IMR-90 (cell line): ENCODE data around the gene NOL4L. TPM values are rescaled to one million over a fixed set of nuclear protein-coding genes. Genes with fewer than 3 reads are reported as not detected.
A peak's percentile ranks its signal among the peaks of the same experiment; 100 is the strongest.

Experiments used
- ATAC-seq: fragments of 200-7000 bp; cut with Tn5 transposase; 2 replicates; pipeline ENCODE4 v1.9.1; 2020; ENCODE audit warnings: low read depth, mild to moderate bottlenecking, moderate library complexity
- BruUV-seq: library from RNA; stranded (reverse); fragments of 400-500 nt; replicated peaks from 2 replicates; lab custom pipeline; 2021; lab: Mats Ljungman, UMichigan
- CTCF ChIA-PET: fragments of 300-600 bp; formaldehyde crosslinking; extraction: SDS; loops from one replicate; lab custom pipeline; 2021; ENCODE audit warnings: antibody characterized with exemption; lab: Yijun Ruan, JAX
- POLR2A ChIA-PET: fragments of 300-600 bp; sonication (Branson Sonifier 250); formaldehyde crosslinking; loops from one replicate; lab custom pipeline; 2022; ENCODE audit warnings: antibody characterized with exemption; ENCODE audit not compliant: unreplicated experiment; lab: Charles Lee
- DNase-seq: peaks from one replicate; pipeline ENCODE4 v3.0.0; 2013
- H2AFZ ChIP-seq: replicated peaks from 2 replicates; pipeline ENCODE3; 2013; ENCODE audit warnings: low read length, mild to moderate bottlenecking; ENCODE audit not compliant: poor library complexity
- H2AK5ac ChIP-seq: 2 replicates; pipeline ENCODE4 v1.6.1; 2013; ENCODE audit warnings: low read depth, low read length, inconsistent platforms
- H2AK9ac ChIP-seq: replicated peaks from 2 replicates; pipeline ENCODE3; 2013; ENCODE audit warnings: mild to moderate bottlenecking, low read depth, low read length, moderate library complexity; ENCODE audit not compliant: poor library complexity
- H2BK120ac ChIP-seq: 2 replicates; pipeline ENCODE4 v1.6.1; 2013; ENCODE audit warnings: low read depth, low read length, inconsistent platforms
- H2BK15ac ChIP-seq: 3 replicates; pipeline ENCODE4 v1.6.1; 2013; ENCODE audit warnings: low read depth, low read length, inconsistent platforms
- H2BK20ac ChIP-seq: 2 replicates; pipeline ENCODE4 v1.6.1; 2013; ENCODE audit warnings: low read depth, mild to moderate bottlenecking, inconsistent platforms, low read length, moderate library complexity
- H2BK5ac ChIP-seq: 2 replicates; pipeline ENCODE4 v1.6.1; 2013; ENCODE audit warnings: mild to moderate bottlenecking, low read depth, low read length, inconsistent platforms; ENCODE audit not compliant: poor library complexity, severe bottlenecking
- H3K14ac ChIP-seq: replicated peaks from 2 replicates; pipeline ENCODE4 v1.6.1; 2013; ENCODE audit warnings: low read depth, low read length, inconsistent platforms
- H3K18ac ChIP-seq: 2 replicates; pipeline ENCODE4 v1.6.1; 2013; ENCODE audit warnings: low read depth, low read length, control low read depth
- H3K23ac ChIP-seq: 2 replicates; pipeline ENCODE4 v1.6.1; 2013; ENCODE audit warnings: low read depth, low read length, inconsistent platforms
- H3K27ac ChIP-seq: 2 replicates; pipeline ENCODE4 v1.5.1; 2013; ENCODE audit warnings: mild to moderate bottlenecking, control low read depth, low read length; ENCODE audit not compliant: insufficient read depth
- H3K27me3 ChIP-seq: 2 replicates; pipeline ENCODE4 v1.6.1; 2013; ENCODE audit warnings: low read length; ENCODE audit not compliant: control insufficient read depth, insufficient read depth
- H3K36me3 ChIP-seq: 2 replicates; pipeline ENCODE4 v1.6.1; 2013; ENCODE audit warnings: low read length, mixed read lengths; ENCODE audit not compliant: control insufficient read depth, insufficient read depth
- H3K4ac ChIP-seq: 2 replicates; pipeline ENCODE4 v1.6.1; 2013; ENCODE audit warnings: low read depth, low read length, inconsistent platforms
- H3K4me1 ChIP-seq: 2 replicates; pipeline ENCODE4 v1.6.1; 2013; ENCODE audit warnings: low read length, mixed read lengths; ENCODE audit not compliant: control insufficient read depth, insufficient read depth
- H3K4me2 ChIP-seq: 2 replicates; pipeline ENCODE4 v1.6.1; 2013; ENCODE audit warnings: low read depth, mild to moderate bottlenecking, control low read depth, low read length, moderate library complexity
- H3K4me3 ChIP-seq: 2 replicates; pipeline ENCODE4 v1.5.1; 2013; ENCODE audit warnings: low read depth, mild to moderate bottlenecking, control low read depth, low read length, moderate library complexity; ENCODE audit not compliant: insufficient read depth
- H3K56ac ChIP-seq: 2 replicates; pipeline ENCODE4 v1.6.1; 2013; ENCODE audit warnings: low read length, inconsistent platforms; ENCODE audit not compliant: insufficient read depth; ENCODE audit errors: extremely low read depth
- H3K79me1 ChIP-seq, 2 experiments: 2 replicates each; pipeline ENCODE4 v1.6.1; 2013; ENCODE audit warnings: low read length in 2 of 2, inconsistent platforms in 1 of 2, low read depth in 1 of 2
- H3K9ac ChIP-seq: 2 replicates; pipeline ENCODE4 v1.6.1; 2013; ENCODE audit warnings: low read depth, low read length, control low read depth
- H3K9me1 ChIP-seq: 2 replicates; pipeline ENCODE4 v1.6.1; 2013; ENCODE audit warnings: low read length, inconsistent platforms; ENCODE audit not compliant: insufficient read depth
- H3K9me3 ChIP-seq: 2 replicates; pipeline ENCODE4 v1.6.1; 2013; ENCODE audit warnings: low read length; ENCODE audit not compliant: control insufficient read depth, insufficient read depth
- H4K20me1 ChIP-seq: 2 replicates; pipeline ENCODE4 v1.6.1; 2013; ENCODE audit warnings: low read length, inconsistent platforms; ENCODE audit not compliant: insufficient read depth
- H4K5ac ChIP-seq: 2 replicates; pipeline ENCODE4 v1.6.1; 2013; ENCODE audit warnings: mild to moderate bottlenecking, low read depth, low read length, control low read depth
- H4K8ac ChIP-seq, 2 experiments: 2 replicates each; pipeline ENCODE4 v1.6.1; 2013; ENCODE audit warnings: low read depth in 2 of 2, low read length in 2 of 2, control low read depth in 1 of 2, inconsistent platforms in 1 of 2
- H4K91ac ChIP-seq: 2 replicates; pipeline ENCODE4 v1.6.1; 2013; ENCODE audit warnings: low read depth, low read length, inconsistent platforms; ENCODE audit not compliant: insufficient read depth
- BHLHE40 ChIP-seq: fragments of 150-350 bp; IDR thresholded peaks from 2 replicates; pipeline ENCODE4 v1.6.1; 2016; ENCODE audit warnings: mild to moderate bottlenecking, low read depth, low read length
- CEBPB ChIP-seq: IDR thresholded peaks from 2 replicates; pipeline ENCODE4 v1.6.1; 2012; ENCODE audit warnings: low read depth, low read length, improper control_type of control experiment
- CHD1 ChIP-seq: IDR thresholded peaks from 2 replicates; pipeline ENCODE4 v1.6.1; 2012; ENCODE audit warnings: low read depth, low read length, improper control_type of control experiment
- FOS ChIP-seq: fragments of 150-350 bp; IDR thresholded peaks from 2 replicates; pipeline ENCODE4 v1.6.1; 2016; ENCODE audit warnings: low read depth, low read length
- MAFK ChIP-seq: IDR thresholded peaks from 2 replicates; pipeline ENCODE4 v1.6.1; 2012; ENCODE audit warnings: low read depth, low read length, improper control_type of control experiment
- MAZ ChIP-seq: IDR thresholded peaks from 2 replicates; pipeline ENCODE4 v1.6.1; 2012; ENCODE audit warnings: low read depth, mild to moderate bottlenecking, low read length, improper control_type of control experiment, moderate library complexity, borderline replicate concordance
- MXI1 ChIP-seq: IDR thresholded peaks from 2 replicates; pipeline ENCODE4 v1.6.1; 2012; ENCODE audit warnings: low read depth, mild to moderate bottlenecking, low read length, moderate library complexity, borderline replicate concordance
- NFE2L2 ChIP-seq: fragments of 150-350 bp; IDR thresholded peaks from 2 replicates; pipeline ENCODE4 v1.6.1; 2016; ENCODE audit warnings: low read depth, mild to moderate bottlenecking, low read length
- POLR2A ChIP-seq: IDR thresholded peaks from 2 replicates; pipeline ENCODE4 v1.6.1; 2012; ENCODE audit warnings: mild to moderate bottlenecking, low read depth, low read length
- RAD21 ChIP-seq: IDR thresholded peaks from 2 replicates; pipeline ENCODE4 v1.6.1; 2012; ENCODE audit warnings: low read length, improper control_type of control experiment
- RCOR1 ChIP-seq: IDR thresholded peaks from 2 replicates; pipeline ENCODE4 v1.6.1; 2012; ENCODE audit warnings: mild to moderate bottlenecking, low read length, improper control_type of control experiment; ENCODE audit not compliant: insufficient replicate concordance
- RFX5 ChIP-seq: IDR thresholded peaks from 2 replicates; pipeline ENCODE4 v1.8.0; 2012; ENCODE audit warnings: low read depth, mild to moderate bottlenecking, low read length, moderate library complexity
- SMC3 ChIP-seq: fragments of 150-350 bp; IDR thresholded peaks from 2 replicates; pipeline ENCODE4 v1.6.1; 2016; ENCODE audit warnings: low read depth, mild to moderate bottlenecking, antibody characterized with exemption, low read length, moderate library complexity
- USF2 ChIP-seq: fragments of 150-350 bp; IDR thresholded peaks from 2 replicates; pipeline ENCODE4 v1.6.1; 2017; ENCODE audit warnings: mild to moderate bottlenecking, antibody characterized with exemption, low read length, low read depth
- whole genome bisulfite sequencing, 2 experiments: methylation state at CpG; one replicate each; pipeline versions ENCODE4 v1.1.5 to v1.1.7; 2013; ENCODE audit warnings: missing lambda C conversion rate in 2 of 2; ENCODE audit not compliant: insufficient read length in 1 of 2; ENCODE audit errors: extremely low coverage in 2 of 2; 5-methylcytosine and 5-hydroxymethylcytosine counted together
- dilution Hi-C: fragments of 300-500 bp; cut with HindIII; formaldehyde crosslinking; loops from one replicate; pipeline ENCODE4 v1.14.3; 2018; ENCODE audit warnings: low sequenced_read_pairs; ENCODE audit not compliant: unreplicated experiment
- in situ Hi-C: fragments of 300-500 bp; cut with MboI; formaldehyde crosslinking; loops from 3 replicates; pipeline ENCODE4 v1.14.3; 2019; ENCODE audit warnings: low sequenced_read_pairs, inconsistent platforms, mixed read lengths
- intact Hi-C: fragments of 100-400 bp; cut with micrococcal nuclease; formaldehyde crosslinking; loops from 2 replicates; pipeline ENCODE4 v1.10.0; 2022
- polyA plus RNA-seq, 3 experiments: library from polyadenylated mRNA; depleted of rRNA; stranded (reverse); fragments of >200 nt; gene quantifications; 2 replicates each; pipeline ENCODE4 v1.2.3, GENCODE V29; 2012; ENCODE audit warnings: low replicate concordance in 1 of 3
- total RNA-seq: library from RNA; depleted of rRNA; stranded (reverse); fragments of >200 nt; gene quantifications from 2 replicates; pipeline ENCODE4 v1.2.3, GENCODE V29; 2012
- TF ChIP-seq, protein P1 (sequence below): conservative IDR thresholded peaks from 2 replicates; pipeline ENCODE4 v1.5.1; 2012; ENCODE audit warnings: mild to moderate bottlenecking, low read depth, low read length, improper control_type of control experiment

The NOL4L gene
- total and polyA plus RNA-seq, 2 of the 4 experiments (the other 2 are of a cell fraction), result 4.7 to 13.3 TPM

GRCh38 chr20:32439132-32439829 lies 145.9 kb downstream of the NOL4L start (continued):
- TF ChIP-seq MAFK, result peak; percentile 49

GRCh38 chr20:32438331-32438858 lies 146.7 kb downstream of the NOL4L start:
- peaks cover 7% of the 10 kb centered on the region for H3K4me1 ChIP-seq
- DNase-seq, result no peak
- no TSS peak for BruUV-seq
- no peak overlapping the region for H2BK120ac ChIP-seq
- no peak overlapping the region for H3K27ac ChIP-seq
- H3K23ac ChIP-seq, result peak overlapping the region; percentile 34; the same call in 1 of the 2 replicates
- in situ Hi-C loops, result no loop called here
- H3K36me3 ChIP-seq, result peaks cover 62% of the 10 kb centered on the region
- H3K4me2 ChIP-seq, result no peak overlapping the region
- ATAC-seq, result no peak
- peak overlapping the region; percentile 20 for H2AK9ac ChIP-seq
- H3K27me3 ChIP-seq, result no peaks in the 10 kb centered on the region
- CTCF ChIA-PET, result no interaction called here
- no peak overlapping the region for H2BK15ac ChIP-seq
- no peak overlapping the region for H4K8ac ChIP-seq
- H3K9me1 ChIP-seq, result peaks cover 44% of the 10 kb centered on the region
- H3K56ac ChIP-seq, result no peak overlapping the region
- intact Hi-C loops, result loop anchor here (5.0 kb wide), 1 partner anchor 101 kb away; no protein-coding TSS in a partner anchor
- peaks cover 38 to 79% of the 10 kb centered on the region in 2 experiments for H3K79me1 ChIP-seq
- no peak overlapping the region for H3K14ac ChIP-seq
- no peak overlapping the region for H2AK5ac ChIP-seq
- no peak overlapping the region for H2AFZ ChIP-seq
- dilution Hi-C loops, result no loop called here
- no peak overlapping the region for H3K9ac ChIP-seq
- H3K4me3 ChIP-seq, result no peak overlapping the region
- no peak overlapping the region for H3K4ac ChIP-seq
- no peak overlapping the region for H2BK5ac ChIP-seq
- POLR2A ChIA-PET, result no interaction called here
- no peak overlapping the region for H2BK20ac ChIP-seq
- peaks cover 52% of the 10 kb centered on the region for H4K20me1 ChIP-seq
- no peak overlapping the region for H3K18ac ChIP-seq
- WGBS, 2 experiments, result 95% methylated on average over 4 of the region's 8 CpGs; no CpG with 5 or more reads in 1 of the 2 experiments
- H4K91ac ChIP-seq, result no peak overlapping the region
- H4K5ac ChIP-seq, result no peak overlapping the region
- no peaks in the 10 kb centered on the region for H3K9me3 ChIP-seq
- TF ChIP-seq RCOR1, result no peak
- TF ChIP-seq CHD1, result no peak
- TF ChIP-seq MAFK, result no peak
- TF ChIP-seq MAZ, result no peak
- no peak for TF ChIP-seq MXI1
- no peak for TF ChIP-seq NFE2L2
- no peak for TF ChIP-seq USF2
- no peak for TF ChIP-seq POLR2A
- TF ChIP-seq CEBPB, result no peak
- TF ChIP-seq SMC3, result no peak
- TF ChIP-seq, protein P1, sequence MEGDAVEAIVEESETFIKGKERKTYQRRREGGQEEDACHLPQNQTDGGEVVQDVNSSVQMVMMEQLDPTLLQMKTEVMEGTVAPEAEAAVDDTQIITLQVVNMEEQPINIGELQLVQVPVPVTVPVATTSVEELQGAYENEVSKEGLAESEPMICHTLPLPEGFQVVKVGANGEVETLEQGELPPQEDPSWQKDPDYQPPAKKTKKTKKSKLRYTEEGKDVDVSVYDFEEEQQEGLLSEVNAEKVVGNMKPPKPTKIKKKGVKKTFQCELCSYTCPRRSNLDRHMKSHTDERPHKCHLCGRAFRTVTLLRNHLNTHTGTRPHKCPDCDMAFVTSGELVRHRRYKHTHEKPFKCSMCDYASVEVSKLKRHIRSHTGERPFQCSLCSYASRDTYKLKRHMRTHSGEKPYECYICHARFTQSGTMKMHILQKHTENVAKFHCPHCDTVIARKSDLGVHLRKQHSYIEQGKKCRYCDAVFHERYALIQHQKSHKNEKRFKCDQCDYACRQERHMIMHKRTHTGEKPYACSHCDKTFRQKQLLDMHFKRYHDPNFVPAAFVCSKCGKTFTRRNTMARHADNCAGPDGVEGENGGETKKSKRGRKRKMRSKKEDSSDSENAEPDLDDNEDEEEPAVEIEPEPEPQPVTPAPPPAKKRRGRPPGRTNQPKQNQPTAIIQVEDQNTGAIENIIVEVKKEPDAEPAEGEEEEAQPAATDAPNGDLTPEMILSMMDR, result no peak
- no peak for TF ChIP-seq BHLHE40
- no peak for TF ChIP-seq FOS
- TF ChIP-seq RFX5, result no peak
- TF ChIP-seq RAD21, result no peak
